Body of pancreas (tissue), 4 donors: ENCODE data around the gene C1R.

Source experiments
- CTCF ChIP-seq, 7 experiments: fragments of 450-650 bp in 4 of 7; fragments of 200-600 bp in 3 of 7; sonication (generic) in 3 of 7; IDR thresholded peaks; one replicate each; pipeline ENCODE4 v1.5.1; 2016 to 2019; ENCODE audit warnings: antibody characterized with exemption in 7 of 7
- POLR2A ChIP-seq, 3 donors: fragments of 450-650 bp; IDR thresholded peaks; one replicate each; pipeline ENCODE4 v1.6.1; 2016; ENCODE audit warnings: antibody characterized with exemption in 3 of 3, mild to moderate bottlenecking in 2 of 3

GRCh38 chr12:7034464-7034863 is 57.8 kb downstream of the C1R start:
- TF ChIP-seq CTCF (IDR thresholded peaks at IDR 0.05) = no peak
- no peak for TF ChIP-seq POLR2A (IDR thresholded peaks at IDR 0.05)
